GM12878 (cell line): ENCODE measurements around the gene DENND1A. TPM values are rescaled to one million over a fixed set of nuclear protein-coding genes. Genes with fewer than 3 reads are reported as not detected.
A peak's percentile ranks its signal among the peaks of the same experiment; 100 is the strongest.

Experiments used
- ATAC-seq: fragments of 200-7000 bp; cut with Tn5 transposase; 3 replicates; pipeline ENCODE4 v1.9.1; 2020; ENCODE audit warnings: mild to moderate bottlenecking, moderate library complexity
- BruUV-seq: library from RNA; stranded (reverse); fragments of 400-500 nt; replicated peaks from 2 replicates; lab custom pipeline; 2021; lab: Mats Ljungman, UMichigan
- CTCF ChIA-PET: fragments of 300-600 bp; sonication (Branson Sonifier 250); formaldehyde crosslinking; extraction: SDS; loops from one replicate; lab custom pipeline; 2021; ENCODE audit warnings: inconsistent platforms; lab: Yijun Ruan, JAX
- POLR2A ChIA-PET: fragments of 350-600 bp; formaldehyde crosslinking; extraction: SDS; loops from one replicate; lab custom pipeline; 2021; ENCODE audit warnings: inconsistent platforms; lab: Charles Lee
- RAD21 ChIA-PET: fragments of 300-600 bp; sonication (Branson Sonifier 250); formaldehyde crosslinking; loops from one replicate; lab custom pipeline; 2023; ENCODE audit warnings: antibody characterized with exemption; ENCODE audit not compliant: unreplicated experiment; lab: Charles Lee
- SMC1A ChIA-PET: fragments of 300-600 bp; sonication (Branson Sonifier 250); formaldehyde crosslinking; loops from one replicate; lab custom pipeline; 2023; ENCODE audit not compliant: unreplicated experiment, uncharacterized antibody; lab: Charles Lee
- DNase-seq: peaks from one replicate; pipeline ENCODE4 v3.0.0-alpha.2; 2011; ENCODE audit warnings: low read depth, low spot score
- FAIRE-seq: peaks from 3 replicates; lab custom pipeline; 2011; peaks lifted over from hg19 to GRCh38; lab: Jason Lieb, UNC
- H2AFZ ChIP-seq: 2 replicates; pipeline ENCODE4 v1.6.0; 2011; ENCODE audit warnings: low read depth, low read length, control low read depth; ENCODE audit not compliant: control insufficient read depth
- H3K27ac ChIP-seq: 2 replicates; pipeline ENCODE4 v1.5.1; 2011; ENCODE audit warnings: control low read depth; ENCODE audit not compliant: control insufficient read depth, insufficient read depth
- H3K27me3 ChIP-seq, 2 experiments: replicated peaks in 1 of 2; 2 replicates each; pipeline versions ENCODE4 v1.6.0 to v1.6.1; 2011; ENCODE audit warnings: low read length in 1 of 2; ENCODE audit not compliant: control insufficient read depth in 2 of 2, insufficient read depth in 2 of 2
- H3K36me3 ChIP-seq, 2 experiments: 2 replicates each; pipeline ENCODE4 v1.5.1; 2011; ENCODE audit warnings: low read length in 1 of 2; ENCODE audit not compliant: control insufficient read depth in 2 of 2, insufficient read depth in 2 of 2
- H3K4me1 ChIP-seq: 2 replicates; pipeline ENCODE4 v1.6.1; 2011; ENCODE audit warnings: mild to moderate bottlenecking, low read length, moderate library complexity, mixed read lengths; ENCODE audit not compliant: control insufficient read depth, insufficient read depth
- H3K4me2 ChIP-seq: 2 replicates; pipeline ENCODE4 v1.6.0; 2011; ENCODE audit warnings: control low read depth; ENCODE audit not compliant: control insufficient read depth, insufficient read depth
- H3K4me3 ChIP-seq: fragments of 200-600 bp; sonication (generic); 2 replicates; pipeline ENCODE4 v1.5.1; 2016
- H3K79me2 ChIP-seq: 2 replicates; pipeline ENCODE4 v1.6.0; 2011; ENCODE audit warnings: low read length; ENCODE audit not compliant: control insufficient read depth, insufficient read depth
- H3K9ac ChIP-seq: 2 replicates; pipeline ENCODE4 v1.8.0; 2011; ENCODE audit warnings: low read length, control low read depth, mixed read lengths; ENCODE audit not compliant: control insufficient read depth, insufficient read depth
- H3K9me3 ChIP-seq: replicated peaks from 3 replicates; pipeline ENCODE4 v1.5.1; 2011; ENCODE audit warnings: mild to moderate bottlenecking, low read length; ENCODE audit not compliant: control insufficient read depth, insufficient read depth
- H4K20me1 ChIP-seq: 2 replicates; pipeline ENCODE4 v1.6.0; 2011; ENCODE audit not compliant: control insufficient read depth, insufficient read depth
- ATF7 ChIP-seq: fragments of 450-650 bp; IDR thresholded peaks from 2 replicates; pipeline ENCODE4 v1.6.1; 2016; ENCODE audit warnings: low read depth, mild to moderate bottlenecking
- BACH1 ChIP-seq: fragments of 450-650 bp; IDR thresholded peaks from 2 replicates; pipeline ENCODE4 v1.6.1; 2017; ENCODE audit warnings: mild to moderate bottlenecking, borderline replicate concordance
- BCL11A ChIP-seq: IDR thresholded peaks from 2 replicates; pipeline ENCODE4 v1.6.1; 2011; ENCODE audit warnings: low read depth, low read length
- CREB1 ChIP-seq: IDR thresholded peaks from 2 replicates; pipeline ENCODE4 v1.6.1; 2012; ENCODE audit warnings: low read depth, mild to moderate bottlenecking, inconsistent platforms
- CREM ChIP-seq: IDR thresholded peaks from 2 replicates; pipeline ENCODE4 v1.6.1; 2014; ENCODE audit warnings: antibody characterized with exemption, low read depth
- EED ChIP-seq: sonication (generic); IDR thresholded peaks from 2 replicates; pipeline ENCODE4 v1.6.1; 2016; ENCODE audit warnings: antibody characterized with exemption, low read depth
- ETV6 ChIP-seq, 2 experiments: fragments of 450-650 bp in 1 of 2; IDR thresholded peaks in 1 of 2; conservative IDR thresholded peaks in 1 of 2; 2 replicates each; pipeline ENCODE4 v1.6.1; 2014; ENCODE audit warnings: antibody characterized with exemption in 1 of 2, borderline replicate concordance in 1 of 2, low read depth in 1 of 2, mild to moderate bottlenecking in 1 of 2, moderate library complexity in 1 of 2
- FOXM1 ChIP-seq: IDR thresholded peaks from 2 replicates; pipeline ENCODE4 v1.6.1; 2012; ENCODE audit warnings: low read depth, mild to moderate bottlenecking, inconsistent platforms, low read length, moderate library complexity
- GABPA ChIP-seq: IDR thresholded peaks from 2 replicates; pipeline ENCODE4 v1.6.1; 2014; ENCODE audit warnings: antibody characterized with exemption, low read depth, mild to moderate bottlenecking, inconsistent platforms
- IKZF2 ChIP-seq, 2 experiments: fragments of 450-650 bp; IDR thresholded peaks; 2 replicates each; pipeline ENCODE4 v1.6.1; 2017; ENCODE audit warnings: mild to moderate bottlenecking in 2 of 2, moderate library complexity in 2 of 2
- JUNB ChIP-seq: IDR thresholded peaks from 2 replicates; pipeline ENCODE4 v1.6.1; 2016; ENCODE audit warnings: antibody characterized with exemption, mild to moderate bottlenecking
- MEF2B ChIP-seq: fragments of 450-650 bp; IDR thresholded peaks from 2 replicates; pipeline ENCODE4 v1.6.1; 2018; ENCODE audit warnings: mild to moderate bottlenecking, moderate library complexity; ENCODE audit not compliant: partially characterized antibody, poor library complexity, severe bottlenecking
- NFIC ChIP-seq: IDR thresholded peaks from 2 replicates; pipeline ENCODE4 v1.6.1; 2012; ENCODE audit warnings: low read depth, mild to moderate bottlenecking, inconsistent platforms, low read length, moderate library complexity
- RELA ChIP-seq: fragments of 450-650 bp; IDR thresholded peaks from 2 replicates; pipeline ENCODE4 v1.8.0; 2014; ENCODE audit warnings: borderline replicate concordance; ENCODE audit not compliant: partially characterized antibody
- RUNX3 ChIP-seq: IDR thresholded peaks from 2 replicates; pipeline ENCODE4 v1.6.1; 2012; ENCODE audit warnings: low read length, inconsistent platforms
- STAT3 ChIP-seq: IDR thresholded peaks from 2 replicates; pipeline ENCODE4 v1.6.1; 2011; ENCODE audit warnings: low read depth, low read length, improper control_type of control experiment
- TCF7 ChIP-seq: IDR thresholded peaks from 2 replicates; pipeline ENCODE4 v1.6.1; 2014; ENCODE audit warnings: antibody characterized with exemption, borderline replicate concordance
- WGBS: methylation state at CpG from one replicate; pipeline ENCODE4 v1.1.6; 2016; ENCODE audit warnings: low lambda C conversion rate; ENCODE audit not compliant: insufficient replicate concordance, insufficient coverage; ENCODE audit errors: missing lambda C conversion rate; 5-methylcytosine and 5-hydroxymethylcytosine counted together
- in situ Hi-C: fragments of 300-500 bp; cut with MboI; formaldehyde crosslinking; loops from 9 replicates; pipeline ENCODE4 v1.14.3; 2018; ENCODE audit warnings: mixed read lengths
- intact Hi-C: fragments of 100-400 bp; cut with micrococcal nuclease; formaldehyde crosslinking; loops from one replicate; pipeline ENCODE4 v1.14.2; 2022; ENCODE audit not compliant: unreplicated experiment
- polyA plus RNA-seq, 11 experiments: library from polyadenylated mRNA; depleted of rRNA in 4 of 11; unstranded in 6 of 11; stranded (reverse) in 5 of 11; fragments of >200 nt; fragmentation: Nextera tagmentation in 4 of 11; fragmentation: Illumina TruSeq in 1 of 11; extraction: Ambion mirVana in 4 of 11; extraction: Trizol in 1 of 11; gene quantifications; 1 replicate in 1 of 11; 2 replicates in 10 of 11; pipeline versions ENCODE4 v1.2.1 to v1.2.3, GENCODE V29; 2011 to 2016; ENCODE audit warnings: inconsistent platforms in 2 of 11, missing spikeins in 2 of 11, low read depth in 1 of 11
- total RNA-seq, 4 experiments: library from RNA; depleted of rRNA in 3 of 4; stranded (reverse); fragments of >200 nt in 3 of 4; fragmentation: Illumina TruSeq in 1 of 4; extraction: Trizol in 1 of 4; gene quantifications; 2 replicates each; pipeline versions ENCODE4 v1.2.1 to v1.2.3, GENCODE V29; 2013 to 2021
- TF ChIP-seq, protein P1 (sequence below): fragments of 450-650 bp; IDR thresholded peaks from 2 replicates; pipeline ENCODE4 v1.6.1; 2016; ENCODE audit warnings: mild to moderate bottlenecking
- TF ChIP-seq, protein P2 (sequence below): fragments of 150-350 bp; IDR thresholded peaks from 2 replicates; pipeline ENCODE4 v1.6.1; 2016; ENCODE audit warnings: low read depth, low read length

Gene DENND1A
- total and polyA plus RNA-seq, 10 of the 15 experiments (the other 5 are each of a cell fraction or from before 2014, with no cell fraction given), result 14.1 to 48.6 (median 35.2) TPM

DNA sequence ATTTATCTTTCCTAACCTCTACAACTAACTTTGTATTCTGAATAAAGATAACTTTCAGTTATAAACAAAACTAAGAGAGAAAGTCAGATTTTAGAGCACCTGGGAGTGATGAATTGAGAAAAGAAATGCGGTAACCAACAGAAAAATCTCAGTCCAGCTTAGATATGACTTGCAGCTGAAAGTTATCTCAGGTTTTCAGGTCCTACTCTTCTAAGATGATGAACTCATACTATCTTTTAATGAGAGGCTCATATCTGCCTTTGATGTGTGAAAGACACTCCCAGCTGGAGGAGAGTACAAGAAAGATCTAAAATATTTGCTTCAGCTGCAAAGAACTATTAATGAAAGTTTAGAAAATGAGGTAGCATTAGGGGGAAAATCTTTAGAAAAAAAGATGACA lies 190.5 kb downstream of the DENND1A start:
- no peaks in the 10 kb centered on the region for H4K20me1 ChIP-seq

More for the DNA sequence above, 190.5 kb downstream of the DENND1A start:
- WGBS, result 42% methylated on average over 1 of the region's 1 CpG
- SMC1A ChIA-PET, result interaction anchor here (0.8 to 7.9 kb wide), 9 partner anchors 11 to 265 kb away, joined by 3 to 53 read pairs (median 3); no protein-coding TSS in a partner anchor
- FAIRE-seq, result peak; percentile 80
- Histone ChIP-seq H2AFZ (no peak overlapping the region), H3K4me3 (no peak overlapping the region), H3K36me3 (peaks cover 0 to 4% of the 10 kb centered on the region in 2 experiments; a peak in 1 of 4 replicates), H3K9me3 (no peaks in the 10 kb centered on the region), H3K79me2 (no peaks in the 10 kb centered on the region), H3K4me2 (no peak overlapping the region; the same call in 1 of the 2 replicates), H3K27me3 (no peaks in the 10 kb centered on the region), H3K27ac (no peak overlapping the region), H3K4me1 (peaks cover 4% of the 10 kb centered on the region; the same call in 1 of the 2 replicates), H3K9ac (no peak overlapping the region)
- in situ Hi-C loops (no loop called here), intact Hi-C loops (no loop called here)
- RAD21 ChIA-PET, result interaction anchor here (1.3 to 1.9 kb wide), 4 partner anchors 13 to 101 kb away, joined by 3 to 5 read pairs (median 4); no protein-coding TSS in a partner anchor
- peak; percentile 78 for ATAC-seq
- BruUV-seq, result no TSS peak
- POLR2A ChIA-PET, result interaction anchor here (0.7 to 0.8 kb wide), 2 partner anchors 8 to 21 kb away, joined by 3 read pairs; no protein-coding TSS in a partner anchor
- CTCF ChIA-PET, result interaction anchor here (1.6 to 1.7 kb wide), 3 partner anchors 10 to 101 kb away, joined by 5 to 6 read pairs (median 5); no protein-coding TSS in a partner anchor
- TF ChIP-seq MEF2B (no peak), JUNB (peak; percentile 71), TCF7 (peak; percentile 88), IKZF2 (IDR thresholded peaks at IDR 0.05) (no peak), RELA (no peak), ETV6 (conservative IDR thresholded peaks at IDR 0.05 in 1 of 2, IDR thresholded peaks at IDR 0.05 in 1 of 2; ENCODE audit: borderline replicate concordance in 1 of 2, low read depth in 1 of 2) (peak in 1 of 2 experiments; percentile 29; a peak in 1 of 4 replicates), CREM (peak; percentile 62; the same call in 1 of the 2 replicates), EED (0 out of 2 replicates have a peak, but pooled peaks have one; percentile 33), RUNX3 (peak; percentile 83), CREB1 (peak; percentile 39; the same call in 1 of the 2 replicates), NFIC (peak; percentile 75; the same call in 1 of the 2 replicates), BCL11A (0 out of 2 replicates have a peak, but pooled peaks have one; percentile 13), FOXM1 (peak; percentile 46; the same call in 1 of the 2 replicates), GABPA (0 out of 2 replicates have a peak, but pooled peaks have one; percentile 26), BACH1 (no peak), STAT3 (no peak), ATF7 (peak; percentile 44)
- TF ChIP-seq, protein P1, sequence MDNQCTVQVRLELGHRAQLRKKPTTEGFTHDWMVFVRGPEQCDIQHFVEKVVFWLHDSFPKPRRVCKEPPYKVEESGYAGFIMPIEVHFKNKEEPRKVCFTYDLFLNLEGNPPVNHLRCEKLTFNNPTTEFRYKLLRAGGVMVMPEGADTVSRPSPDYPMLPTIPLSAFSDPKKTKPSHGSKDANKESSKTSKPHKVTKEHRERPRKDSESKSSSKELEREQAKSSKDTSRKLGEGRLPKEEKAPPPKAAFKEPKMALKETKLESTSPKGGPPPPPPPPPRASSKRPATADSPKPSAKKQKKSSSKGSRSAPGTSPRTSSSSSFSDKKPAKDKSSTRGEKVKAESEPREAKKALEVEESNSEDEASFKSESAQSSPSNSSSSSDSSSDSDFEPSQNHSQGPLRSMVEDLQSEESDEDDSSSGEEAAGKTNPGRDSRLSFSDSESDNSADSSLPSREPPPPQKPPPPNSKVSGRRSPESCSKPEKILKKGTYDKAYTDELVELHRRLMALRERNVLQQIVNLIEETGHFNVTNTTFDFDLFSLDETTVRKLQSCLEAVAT, result no peak
- TF ChIP-seq, protein P2, sequence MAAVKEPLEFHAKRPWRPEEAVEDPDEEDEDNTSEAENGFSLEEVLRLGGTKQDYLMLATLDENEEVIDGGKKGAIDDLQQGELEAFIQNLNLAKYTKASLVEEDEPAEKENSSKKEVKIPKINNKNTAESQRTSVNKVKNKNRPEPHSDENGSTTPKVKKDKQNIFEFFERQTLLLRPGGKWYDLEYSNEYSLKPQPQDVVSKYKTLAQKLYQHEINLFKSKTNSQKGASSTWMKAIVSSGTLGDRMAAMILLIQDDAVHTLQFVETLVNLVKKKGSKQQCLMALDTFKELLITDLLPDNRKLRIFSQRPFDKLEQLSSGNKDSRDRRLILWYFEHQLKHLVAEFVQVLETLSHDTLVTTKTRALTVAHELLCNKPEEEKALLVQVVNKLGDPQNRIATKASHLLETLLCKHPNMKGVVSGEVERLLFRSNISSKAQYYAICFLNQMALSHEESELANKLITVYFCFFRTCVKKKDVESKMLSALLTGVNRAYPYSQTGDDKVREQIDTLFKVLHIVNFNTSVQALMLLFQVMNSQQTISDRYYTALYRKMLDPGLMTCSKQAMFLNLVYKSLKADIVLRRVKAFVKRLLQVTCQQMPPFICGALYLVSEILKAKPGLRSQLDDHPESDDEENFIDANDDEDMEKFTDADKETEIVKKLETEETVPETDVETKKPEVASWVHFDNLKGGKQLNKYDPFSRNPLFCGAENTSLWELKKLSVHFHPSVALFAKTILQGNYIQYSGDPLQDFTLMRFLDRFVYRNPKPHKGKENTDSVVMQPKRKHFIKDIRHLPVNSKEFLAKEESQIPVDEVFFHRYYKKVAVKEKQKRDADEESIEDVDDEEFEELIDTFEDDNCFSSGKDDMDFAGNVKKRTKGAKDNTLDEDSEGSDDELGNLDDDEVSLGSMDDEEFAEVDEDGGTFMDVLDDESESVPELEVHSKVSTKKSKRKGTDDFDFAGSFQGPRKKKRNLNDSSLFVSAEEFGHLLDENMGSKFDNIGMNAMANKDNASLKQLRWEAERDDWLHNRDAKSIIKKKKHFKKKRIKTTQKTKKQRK, result no peak
- no peak for DNase-seq
